HL-60 (cell line): ENCODE data around the gene SUPT16H.

Source experiments
- DNase-seq, 2 experiments: peaks; one replicate each; pipeline ENCODE4 v3.0.0-alpha.2; 2010 to 2020; ENCODE audit warnings: low read depth in 1 of 2, low spot score in 1 of 2
- H3K27ac ChIP-seq: fragments of 250-450 bp; sonication (Bioruptor Pico); replicated peaks from 2 replicates; pipeline ENCODE4 v1.5.1; 2020; ENCODE audit warnings: mild to moderate bottlenecking, moderate library complexity
- H3K27me3 ChIP-seq: fragments of 250-450 bp; sonication (Bioruptor Pico); 2 replicates; pipeline ENCODE4 v1.5.1; 2021; ENCODE audit warnings: mild to moderate bottlenecking, moderate library complexity; ENCODE audit not compliant: insufficient read depth, poor library complexity, severe bottlenecking
- H3K4me3 ChIP-seq: replicated peaks from 2 replicates; pipeline ENCODE4 v1.5.1; 2011; ENCODE audit warnings: mild to moderate bottlenecking, control low read depth, low read length; ENCODE audit not compliant: insufficient read depth
- CTCF ChIP-seq: IDR thresholded peaks from one replicate; pipeline ENCODE4 v1.5.1; 2011; ENCODE audit warnings: low read length, control low read depth, inconsistent platforms; ENCODE audit not compliant: insufficient read depth
- GABPA ChIP-seq: IDR thresholded peaks from 2 replicates; pipeline ENCODE4 v1.6.1; 2012; ENCODE audit warnings: low read depth
- POLR2AphosphoS5 ChIP-seq: IDR thresholded peaks from 2 replicates; pipeline ENCODE4 v1.6.1; 2012; ENCODE audit warnings: low read depth
- SPI1 ChIP-seq: IDR thresholded peaks from 2 replicates; pipeline ENCODE4 v1.6.1; 2012; ENCODE audit warnings: low read depth, mild to moderate bottlenecking, borderline replicate concordance
- TF ChIP-seq, protein P1 (sequence below): IDR thresholded peaks from 2 replicates; pipeline ENCODE4 v1.6.1; 2012; ENCODE audit warnings: low read depth; ENCODE audit not compliant: insufficient replicate concordance

The SUPT16H gene

GRCh38 chr14:21309956-21310355, 73.9 kb downstream of the SUPT16H start:
- Histone ChIP-seq H3K27ac (no peak overlapping the region), H3K4me3 (no peak overlapping the region), H3K27me3 (no peaks in the 10 kb centered on the region)
- no peak for DNase-seq
- TF ChIP-seq, protein P1, sequence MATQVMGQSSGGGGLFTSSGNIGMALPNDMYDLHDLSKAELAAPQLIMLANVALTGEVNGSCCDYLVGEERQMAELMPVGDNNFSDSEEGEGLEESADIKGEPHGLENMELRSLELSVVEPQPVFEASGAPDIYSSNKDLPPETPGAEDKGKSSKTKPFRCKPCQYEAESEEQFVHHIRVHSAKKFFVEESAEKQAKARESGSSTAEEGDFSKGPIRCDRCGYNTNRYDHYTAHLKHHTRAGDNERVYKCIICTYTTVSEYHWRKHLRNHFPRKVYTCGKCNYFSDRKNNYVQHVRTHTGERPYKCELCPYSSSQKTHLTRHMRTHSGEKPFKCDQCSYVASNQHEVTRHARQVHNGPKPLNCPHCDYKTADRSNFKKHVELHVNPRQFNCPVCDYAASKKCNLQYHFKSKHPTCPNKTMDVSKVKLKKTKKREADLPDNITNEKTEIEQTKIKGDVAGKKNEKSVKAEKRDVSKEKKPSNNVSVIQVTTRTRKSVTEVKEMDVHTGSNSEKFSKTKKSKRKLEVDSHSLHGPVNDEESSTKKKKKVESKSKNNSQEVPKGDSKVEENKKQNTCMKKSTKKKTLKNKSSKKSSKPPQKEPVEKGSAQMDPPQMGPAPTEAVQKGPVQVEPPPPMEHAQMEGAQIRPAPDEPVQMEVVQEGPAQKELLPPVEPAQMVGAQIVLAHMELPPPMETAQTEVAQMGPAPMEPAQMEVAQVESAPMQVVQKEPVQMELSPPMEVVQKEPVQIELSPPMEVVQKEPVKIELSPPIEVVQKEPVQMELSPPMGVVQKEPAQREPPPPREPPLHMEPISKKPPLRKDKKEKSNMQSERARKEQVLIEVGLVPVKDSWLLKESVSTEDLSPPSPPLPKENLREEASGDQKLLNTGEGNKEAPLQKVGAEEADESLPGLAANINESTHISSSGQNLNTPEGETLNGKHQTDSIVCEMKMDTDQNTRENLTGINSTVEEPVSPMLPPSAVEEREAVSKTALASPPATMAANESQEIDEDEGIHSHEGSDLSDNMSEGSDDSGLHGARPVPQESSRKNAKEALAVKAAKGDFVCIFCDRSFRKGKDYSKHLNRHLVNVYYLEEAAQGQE = no peak
- no peak for TF ChIP-seq SPI1
- no peak for TF ChIP-seq GABPA
- no peak for TF ChIP-seq CTCF
- TF ChIP-seq POLR2AphosphoS5 = no peak

- no peaks in the 10 kb centered on the region for H3K27me3 ChIP-seq
- H3K4me3 ChIP-seq = no peak overlapping the region
- TF ChIP-seq, protein P1 = no peak
- TF ChIP-seq POLR2AphosphoS5 (no peak), CTCF (no peak), SPI1 (no peak), GABPA (no peak)
- no peak for DNase-seq
- H3K27ac ChIP-seq = peak overlapping the region; percentile 61
Measured at GRCh38 chr14:21309238-21309636, 74.6 kb downstream of the SUPT16H start.

DNA sequence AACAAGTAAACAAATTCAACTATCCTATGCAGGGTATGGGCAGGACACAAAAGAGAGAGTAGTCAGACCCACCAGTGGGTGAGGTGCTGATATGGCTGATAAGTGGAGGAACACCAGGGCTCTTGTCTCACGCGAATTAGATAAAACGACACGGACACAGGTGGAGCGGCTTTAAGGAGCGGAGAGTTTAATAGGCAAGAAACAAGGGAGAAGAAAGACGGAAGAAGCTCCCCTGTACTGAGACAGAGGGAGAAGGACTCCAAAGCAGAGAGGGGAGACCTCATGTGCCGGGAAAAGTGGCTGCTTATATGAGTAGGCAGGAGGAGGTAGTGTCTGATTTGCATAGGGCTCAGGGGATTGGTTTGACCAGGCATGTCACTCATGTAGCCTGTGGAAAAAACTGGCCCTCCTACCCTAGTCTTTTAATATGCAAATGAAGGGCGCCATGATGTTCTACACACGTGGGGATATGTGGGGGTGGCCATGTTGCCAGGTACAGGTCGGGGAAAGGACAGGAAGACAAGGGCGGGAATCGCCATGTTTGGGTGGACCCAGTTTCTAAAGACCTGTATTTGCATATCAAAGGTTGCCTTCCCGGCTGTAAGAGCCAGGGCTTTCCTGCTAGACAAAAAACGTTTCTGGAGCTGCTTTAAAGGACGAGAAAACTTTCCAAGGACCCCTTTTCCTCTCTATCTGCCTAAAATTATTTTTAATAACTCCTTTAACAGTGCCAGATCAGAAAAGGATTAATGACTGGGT, 75.2 kb downstream of the SUPT16H start:
- DNase-seq = peak in 1 of 2 experiments; percentile 86
- H3K27me3 ChIP-seq = no peaks in the 10 kb centered on the region
- TF ChIP-seq, protein P1 = no peak
- TF ChIP-seq GABPA (no peak), SPI1 (no peak), POLR2AphosphoS5 (no peak), CTCF (no peak)
- no peak overlapping the region for H3K4me3 ChIP-seq
- peak overlapping the region; percentile 61 for H3K27ac ChIP-seq
